Pancreas (tissue), 10 donors: ENCODE results near the gene ANKS1B. TPM values are rescaled to one million over a fixed set of nuclear protein-coding genes. Genes with fewer than 3 reads are reported as not detected.

Experiments
- ATAC-seq, 4 donors: fragments of 200-7000 bp; cut with Tn5 transposase; one replicate each; pipeline versions ENCODE4 v1.8.0 to v1.9.1; 2020; ENCODE audit warnings: mild to moderate bottlenecking in 4 of 4, moderate library complexity in 4 of 4
- DNase-seq, 6 donors: peaks; one replicate each; pipeline ENCODE4 v3.0.0-alpha.2; 2020
- FAIRE-seq: peaks from 2 replicates; lab custom pipeline; 2012; peaks lifted over from hg19 to GRCh38; lab: Jason Lieb, UNC
- H3K27ac ChIP-seq, 4 donors: fragments of 200-600 bp; sonication (generic); 1 replicate in 3 of 4; 2 replicates in 1 of 4; pipeline versions ENCODE4 v1.5.0 to v1.8.0; 2020
- H3K27me3 ChIP-seq, 4 donors: fragments of 200-600 bp; one replicate each; pipeline ENCODE4 v1.8.0; 2021
- H3K36me3 ChIP-seq, 3 donors: fragments of 200-600 bp; sonication (generic) in 1 of 3; one replicate each; pipeline versions ENCODE4 v1.5.0 to v1.8.0; 2020 to 2021
- H3K4me1 ChIP-seq, 3 donors: fragments of 200-600 bp; one replicate each; pipeline ENCODE4 v1.8.0; 2021
- H3K4me3 ChIP-seq, 4 donors: fragments of 200-600 bp; sonication (generic) in 2 of 4; one replicate each; pipeline versions ENCODE4 v1.5.0 to v1.8.0; 2020 to 2021
- H3K9me3 ChIP-seq, 4 donors: fragments of 200-600 bp; one replicate each; pipeline ENCODE4 v1.8.0; 2021
- CTCF ChIP-seq, 4 donors: fragments of 200-600 bp; sonication (generic) in 3 of 4; IDR thresholded peaks; one replicate each; pipeline versions ENCODE4 v1.5.0 to v1.8.0; 2021; ENCODE audit warnings: antibody characterized with exemption in 4 of 4
- WGBS, 2 donors: extraction: QIAGEN DNeasy Blood & Tissue Kit; methylation state at CpG; one replicate each; pipeline ENCODE4 v1.1.7; 2013; 5-methylcytosine and 5-hydroxymethylcytosine counted together
- intact Hi-C, 3 donors: fragments of 100-400 bp; cut with DNase I; formaldehyde crosslinking; loops; one replicate each; pipeline versions ENCODE4 v1.11.1 to v1.14.2; 2022
- polyA plus RNA-seq, 2 donors: library from polyadenylated mRNA; stranded (reverse); fragments of 200-250 nt; gene quantifications; one replicate each; pipeline ENCODE4 v1.2.3, GENCODE V29; 2013
- total RNA-seq, 6 donors: library from RNA; stranded (reverse); fragmentation: NEBNext Ultra II Directional in 4 of 6; extraction: Animal tissue kit (Norgen Biotek cat#: 25700) in 4 of 6; gene quantifications; one replicate each; pipeline versions ENCODE4 v1.2.1 to v1.2.4, GENCODE V29; 2021 to 2023
- donor health status: healthy with polysubstance abuse.
- donor health status: DM: no; HTN: no; CAD: no; lungs with moderate emphysema.
- donor health status: DM: no; HTN: no; CAD: no.
- donor health status: control.
- donor health status: control.
- donor health status: Bipolar disorder and iron deficiency.
- donor health status: DM: yes; HTN: yes; CAD: no.
- donor health status: DM: no; HTN: no; CAD: no.
- donor health status: DM: no; HTN: no; CAD: no.
- donor health status: DM: yes; HTN: yes; CAD: no.

The ANKS1B gene
- total and polyA plus RNA-seq, 8 donors: 0.49 to 3.2 (median 1.9) TPM

- H3K4me1 ChIP-seq: no peaks in the 10 kb centered on the region
- no peak for TF ChIP-seq CTCF (IDR thresholded peaks at IDR 0.05)
- WGBS, 2 donors: 90 to 92% methylated on average over 3 of the region's 3 CpGs
- intact Hi-C loops: no loop called here
- H3K27me3 ChIP-seq: no peaks in the 10 kb centered on the region
- no peak for DNase-seq
- H3K4me3 ChIP-seq: no peak overlapping the region
- no peak for ATAC-seq
- H3K36me3 ChIP-seq: no peaks in the 10 kb centered on the region
- no peak overlapping the region for H3K27ac ChIP-seq
- no peaks in the 10 kb centered on the region for H3K9me3 ChIP-seq
- no peak for FAIRE-seq
These were observed 1211.9 kb downstream of the ANKS1B start for GRCh38 chr12:98772818-98773217.

GRCh38 chr12:98771811-98772752 lies 1212.7 kb downstream of the ANKS1B start:
- TF ChIP-seq CTCF (IDR thresholded peaks at IDR 0.05): no peak
- Histone ChIP-seq H3K36me3 (no peaks in the 10 kb centered on the region), H3K9me3 (no peaks in the 10 kb centered on the region), H3K27me3 (no peaks in the 10 kb centered on the region), H3K4me1 (no peaks in the 10 kb centered on the region), H3K27ac (no peak overlapping the region), H3K4me3 (no peak overlapping the region)
- 87 to 89% methylated on average over 8 of the region's 8 CpGs for WGBS, 2 donors
- intact Hi-C loops: no loop called here
- ATAC-seq (no peak), FAIRE-seq (no peak), DNase-seq (no peak)

- TF ChIP-seq CTCF (IDR thresholded peaks at IDR 0.05): no peak
- H3K27ac ChIP-seq: no peak overlapping the region
- no peaks in the 10 kb centered on the region for H3K36me3 ChIP-seq
- ATAC-seq (no peak), DNase-seq (no peak), FAIRE-seq (no peak)
- no peaks in the 10 kb centered on the region for H3K27me3 ChIP-seq
- 82% methylated on average over 4 of the region's 4 CpGs for WGBS, 2 donors
- intact Hi-C loops: no loop called here
- no peaks in the 10 kb centered on the region for H3K9me3 ChIP-seq
- H3K4me1 ChIP-seq: no peaks in the 10 kb centered on the region
- no peak overlapping the region for H3K4me3 ChIP-seq
These were observed 1214.5 kb downstream of the ANKS1B start for GRCh38 chr12:98770230-98770629.

- H3K4me3 ChIP-seq: no peak overlapping the region
- no peaks in the 10 kb centered on the region for H3K4me1 ChIP-seq
- H3K27ac ChIP-seq: no peak overlapping the region
- FAIRE-seq (no peak), ATAC-seq (no peak), DNase-seq (no peak)
- no peaks in the 10 kb centered on the region for H3K9me3 ChIP-seq
- TF ChIP-seq CTCF (IDR thresholded peaks at IDR 0.05): no peak
- no peaks in the 10 kb centered on the region for H3K36me3 ChIP-seq
- intact Hi-C loops: no loop called here
- no peaks in the 10 kb centered on the region for H3K27me3 ChIP-seq
These were observed 1215.7 kb downstream of the ANKS1B start for GRCh38 chr12:98769068-98769467.

- WGBS, 2 donors: 72 to 87% methylated on average over 9 of the region's 9 CpGs
- Histone ChIP-seq H3K9me3 (no peaks in the 10 kb centered on the region), H3K27me3 (no peaks in the 10 kb centered on the region), H3K27ac (no peak overlapping the region), H3K4me3 (no peak overlapping the region), H3K4me1 (no peaks in the 10 kb centered on the region), H3K36me3 (no peaks in the 10 kb centered on the region)
- intact Hi-C loops: no loop called here
- FAIRE-seq (no peak), ATAC-seq (no peak), DNase-seq (no peak)
- TF ChIP-seq CTCF (IDR thresholded peaks at IDR 0.05): no peak
These were observed 1217.5 kb downstream of the ANKS1B start for GRCh38 chr12:98767248-98767647.
